ENCODE measurements around the gene ANKRD6.

GRCh38 chr6:89411145-89412070, 21.5 kb upstream of the ANKRD6 start:
- TF ChIP-seq EZH2phosphoT487 (IDR thresholded peaks at IDR 0.05; ENCODE audit: low read depth, severe bottlenecking, unreplicated experiment) (no peak), EZH2 (IDR thresholded peaks at IDR 0.05; ENCODE audit: borderline replicate concordance) (peak; percentile 23), CTCF (IDR thresholded peaks at IDR 0.05; ENCODE audit: poor library complexity) (no peak)
